GM19099 (cell line): ENCODE measurements around the gene ZNF546.

ENCODE experiments used
- POLR2A ChIP-seq: IDR thresholded peaks from 3 replicates; pipeline ENCODE4 v1.6.1; 2011; ENCODE audit warnings: low read depth; ENCODE audit not compliant: insufficient read length; ENCODE audit errors: extremely low read depth

ZNF546 gene

GRCh38 chr19:40033989-40034560 lies 37.2 kb downstream of the ZNF546 start:
- TF ChIP-seq POLR2A: no peak

GRCh38 chr19:40035996-40036395 lies 39.1 kb downstream of the ZNF546 start:
- TF ChIP-seq POLR2A: no peak

DNA sequence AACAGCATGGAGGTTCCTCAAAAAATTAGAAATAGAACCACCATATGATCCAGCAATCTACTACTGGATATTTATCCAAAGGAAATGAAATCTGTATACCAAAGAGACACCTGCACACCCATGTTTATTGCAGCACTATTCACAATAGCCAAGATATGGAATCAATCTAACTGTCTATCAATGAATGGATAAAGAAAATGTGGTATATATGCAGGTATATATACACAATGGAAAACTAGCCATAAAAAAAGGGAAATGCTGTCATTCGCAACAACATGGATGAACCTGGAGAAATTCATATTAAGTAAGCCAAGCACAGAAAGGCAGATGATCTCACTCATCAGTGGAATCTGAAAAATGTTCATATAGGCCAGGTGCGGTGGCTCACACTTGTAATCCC lies 56.6 kb downstream of the ZNF546 start:
- no peak for TF ChIP-seq POLR2A

DNA sequence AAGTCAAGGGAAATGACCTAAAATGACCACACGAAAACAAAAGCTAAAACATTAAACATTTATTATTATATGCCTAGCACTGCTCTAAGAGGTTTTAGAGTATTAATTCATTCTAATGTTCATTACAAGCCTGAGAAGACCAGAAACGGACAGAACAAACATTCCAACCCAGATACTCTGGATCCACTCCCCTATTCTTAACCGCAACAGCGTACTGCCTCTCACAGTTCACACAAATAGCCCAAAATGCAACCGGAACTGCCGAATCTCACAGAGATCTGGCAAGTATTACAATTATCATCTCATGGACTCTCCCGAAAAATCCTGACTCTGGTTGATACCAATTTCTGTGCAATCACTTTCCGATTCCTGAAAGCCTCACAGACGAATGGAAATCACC lies 57.8 kb downstream of the ZNF546 start:
- no peak for TF ChIP-seq POLR2A

GRCh38 chr19:40055049-40055448 lies 58.2 kb downstream of the ZNF546 start:
- no peak for TF ChIP-seq POLR2A

DNA sequence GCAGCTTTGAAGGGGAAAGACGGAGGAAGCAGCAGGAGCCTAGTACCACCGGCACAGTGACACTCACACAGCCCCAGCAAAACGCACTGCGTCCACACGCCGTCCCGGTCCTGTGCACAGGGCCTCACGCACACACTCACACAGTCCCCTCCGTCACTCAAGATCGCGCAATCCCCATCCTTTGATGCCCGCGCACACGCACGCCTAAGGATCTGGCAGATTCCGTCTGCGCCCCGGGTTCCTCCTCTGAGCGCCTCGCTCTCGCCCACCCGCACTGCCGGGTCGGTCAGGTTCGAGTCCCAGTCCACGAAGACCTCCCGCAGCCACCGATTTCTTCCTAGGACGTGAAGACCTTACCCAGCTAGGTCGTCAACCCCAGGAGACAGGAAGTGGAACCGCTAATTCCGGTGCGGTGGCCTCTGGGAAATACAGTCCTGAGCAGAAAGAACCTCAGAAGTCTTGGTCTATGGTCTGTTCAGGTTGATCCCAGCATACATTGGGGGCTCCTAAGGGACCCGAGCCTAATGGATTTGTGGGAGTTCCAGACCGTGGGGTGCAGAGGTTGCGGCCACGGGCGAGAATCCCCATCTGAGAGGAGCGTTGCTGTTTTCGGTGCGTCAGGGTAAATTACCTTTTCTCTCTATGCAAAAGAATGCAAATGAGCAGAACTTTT lies 59.1 kb downstream of the ZNF546 start, which contains the start of gene ZNF780B:
Gene ZNF780B (minus strand): TSS at position 400 of the 673 bp plus-strand sequence. CDS start 5,899 bp downstream, outside the sequence.
- TF ChIP-seq POLR2A: peak; percentile 72

DNA sequence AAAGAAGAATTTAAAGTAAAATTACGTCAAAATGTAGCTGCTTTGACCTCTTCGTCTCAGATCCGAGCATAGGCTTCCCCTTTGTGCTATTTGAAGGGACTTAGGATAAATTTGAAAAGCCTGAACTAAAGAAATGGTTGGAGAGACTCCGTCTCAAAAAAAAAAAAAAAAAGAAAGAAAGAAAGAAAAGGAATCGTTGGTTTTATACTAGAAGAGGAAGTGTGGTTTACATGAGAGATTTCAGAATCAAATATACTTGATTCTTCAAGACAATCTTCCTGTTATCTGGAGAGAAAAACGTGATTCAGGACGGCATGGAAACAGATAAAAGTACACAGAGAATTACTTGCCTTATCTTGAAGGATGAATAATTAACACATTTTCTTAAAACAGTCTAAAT lies 59.6 kb downstream of the ZNF546 start:
- TF ChIP-seq POLR2A: no peak

- no peak for TF ChIP-seq POLR2A
These were observed 60.3 kb downstream of the ZNF546 start for GRCh38 chr19:40057166-40057565.

DNA sequence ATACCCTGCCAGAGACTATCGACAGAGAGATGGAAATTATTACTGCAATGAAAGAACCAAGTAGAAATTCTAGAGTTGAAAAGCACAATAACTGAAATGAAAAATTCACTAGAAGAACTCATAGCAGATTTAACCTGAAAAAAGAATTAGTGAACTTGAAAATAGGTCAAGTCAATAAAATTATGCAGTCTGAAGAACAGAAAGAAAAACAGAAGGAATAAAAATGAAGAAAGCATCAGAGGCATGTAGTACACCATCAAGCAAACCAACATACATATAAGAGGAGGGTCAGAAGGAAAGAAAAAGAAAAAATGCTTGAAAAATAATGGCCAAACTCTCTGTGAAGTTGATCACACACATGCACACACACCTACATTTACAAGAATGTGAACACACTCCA lies 62.8 kb downstream of the ZNF546 start:
- no peak for TF ChIP-seq POLR2A

DNA sequence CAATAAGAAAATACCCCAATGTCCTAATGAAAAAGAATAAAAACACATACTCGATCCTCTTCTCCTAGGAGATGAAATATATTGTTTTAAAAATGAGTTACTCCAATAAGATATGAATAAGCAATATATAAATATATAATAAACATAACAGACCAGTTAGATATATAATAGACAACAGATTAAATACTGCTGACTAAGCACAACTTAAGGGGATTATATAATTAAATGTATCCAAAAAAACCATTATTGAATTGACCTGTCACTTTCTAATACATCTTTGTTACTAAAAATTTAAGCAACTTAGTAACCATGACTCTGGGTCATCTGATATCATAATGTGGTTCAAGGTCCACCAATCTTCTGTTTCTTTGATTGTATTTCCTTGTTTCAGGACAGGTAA lies 73.2 kb downstream of the ZNF546 start:
- TF ChIP-seq POLR2A: no peak
